A549 (cell line): ENCODE data around the gene PPP1R9B. TPM values are rescaled to one million over a fixed set of nuclear protein-coding genes. Genes with fewer than 3 reads are reported as not detected.

Experiments used
- ATAC-seq, 2 experiments: fragments of 200-7000 bp in 1 of 2; fragments of >200 bp in 1 of 2; cut with Nextera tagmentation in 1 of 2; cut with Tn5 transposase in 1 of 2; 3 replicates each; pipeline versions ENCODE4 v1.8.0 to v1.9.1; 2018 to 2020; ENCODE audit warnings: mild to moderate bottlenecking in 1 of 2, moderate library complexity in 1 of 2
- CTCF ChIA-PET: fragments of 300-600 bp; sonication (Branson Sonifier 250); formaldehyde crosslinking; extraction: SDS; loops from one replicate; lab custom pipeline; 2021; ENCODE audit warnings: antibody characterized with exemption, inconsistent platforms; lab: Yijun Ruan, JAX
- POLR2A ChIA-PET: fragments of 350-600 bp; formaldehyde crosslinking; extraction: SDS; loops from one replicate; lab custom pipeline; 2021; ENCODE audit warnings: antibody characterized with exemption, inconsistent platforms; lab: Yijun Ruan, JAX
- DNase-seq, 2 experiments: peaks; one replicate each; pipeline versions ENCODE4 v3.0.0 to v3.0.0-alpha.2; 2011 to 2016; ENCODE audit warnings: low read depth in 1 of 2, low spot score in 1 of 2
- FAIRE-seq: peaks from 2 replicates; lab custom pipeline; 2011; peaks lifted over from hg19 to GRCh38; lab: Jason Lieb, UNC
- H3K27ac ChIP-seq, 2 experiments: fragments of >200 bp; sonication (Bioruptor Twin); formaldehyde crosslinking; 3 replicates each; pipeline ENCODE4 v1.5.1; 2016 to 2017
- H3K4me1 ChIP-seq: fragments of >200 bp; sonication (Bioruptor Twin); formaldehyde crosslinking; 3 replicates; pipeline ENCODE4 v1.6.1; 2016
- H3K4me2 ChIP-seq: fragments of >200 bp; sonication (Bioruptor Twin); formaldehyde crosslinking; 3 replicates; pipeline ENCODE4 v1.6.1; 2016
- H3K4me3 ChIP-seq: fragments of >200 bp; sonication (Bioruptor Twin); formaldehyde crosslinking; 3 replicates; pipeline ENCODE4 v1.5.1; 2016
- H3K9me3 ChIP-seq: fragments of >200 bp; sonication (Bioruptor Twin); formaldehyde crosslinking; 3 replicates; pipeline ENCODE4 v1.6.1; 2016
- ESRRA ChIP-seq: fragments of 150-350 bp; IDR thresholded peaks from 2 replicates; pipeline ENCODE4 v1.6.1; 2014; ENCODE audit warnings: mild to moderate bottlenecking, low read length, borderline replicate concordance
- HEYL ChIP-seq: fragments of 250-450 bp; sonication (Bioruptor Pico); IDR thresholded peaks from 2 replicates; pipeline ENCODE4 v1.8.0; 2021; ENCODE audit warnings: mild to moderate bottlenecking, moderate library complexity
- HOXB5 ChIP-seq: fragments of 250-450 bp; sonication (Bioruptor Pico); IDR thresholded peaks from 2 replicates; pipeline ENCODE4 v1.5.0; 2020; ENCODE audit warnings: mild to moderate bottlenecking, moderate library complexity
- JUN ChIP-seq, 2 experiments: fragments of >200 bp; sonication (Bioruptor Twin); formaldehyde crosslinking; IDR thresholded peaks; 2 replicates in 1 of 2; 3 replicates in 1 of 2; pipeline ENCODE4 v1.6.1; 2016 to 2017
- JUNB ChIP-seq: fragments of >200 bp; sonication (Bioruptor Twin); formaldehyde crosslinking; IDR thresholded peaks from 2 replicates; pipeline ENCODE4 v1.6.1; 2016
- MAZ ChIP-seq: fragments of 150-350 bp; IDR thresholded peaks from 2 replicates; pipeline ENCODE4 v1.6.1; 2014; ENCODE audit warnings: antibody characterized with exemption, low read depth, low read length, borderline replicate concordance
- NPAS2 ChIP-seq: fragments of 250-450 bp; sonication (Bioruptor Pico); IDR thresholded peaks from 2 replicates; pipeline ENCODE4 v1.8.0; 2022; ENCODE audit warnings: mild to moderate bottlenecking, moderate library complexity, borderline replicate concordance
- POLR2A ChIP-seq: IDR thresholded peaks from 2 replicates; pipeline ENCODE4 v1.6.1; 2012; ENCODE audit warnings: mild to moderate bottlenecking, low read length
- POLR2AphosphoS2 ChIP-seq: conservative IDR thresholded peaks from 2 replicates; pipeline ENCODE4 v1.6.1; 2012; ENCODE audit warnings: low read length, improper control_type of control experiment, inconsistent platforms
- RAD21 ChIP-seq, 2 experiments: fragments of >200 bp in 1 of 2; sonication (Bioruptor Twin) in 1 of 2; formaldehyde crosslinking in 1 of 2; IDR thresholded peaks in 1 of 2; conservative IDR thresholded peaks in 1 of 2; 2 replicates in 1 of 2; 3 replicates in 1 of 2; pipeline ENCODE4 v1.6.1; 2012 to 2018; ENCODE audit warnings: inconsistent platforms in 1 of 2
- REST ChIP-seq: fragments of 200-600 bp; sonication (generic); IDR thresholded peaks from 2 replicates; pipeline ENCODE4 v1.6.1; 2016; ENCODE audit warnings: antibody characterized with exemption, mild to moderate bottlenecking, moderate library complexity
- WGBS: methylation state at CpG from one replicate; pipeline ENCODE4 v1.1.6; 2017; ENCODE audit errors: missing lambda C conversion rate; 5-methylcytosine and 5-hydroxymethylcytosine counted together
- polyA plus RNA-seq, 4 experiments: library from polyadenylated mRNA; depleted of rRNA in 3 of 4; stranded (reverse); fragments of >200 nt; fragmentation: RNase III in 1 of 4; extraction: RNeasy Plus Mini Kit Qiagen cat#74134 plus additional on column Dnase treatment in 1 of 4; gene quantifications; 2 replicates in 3 of 4; 3 replicates in 1 of 4; pipeline ENCODE4 v1.2.3, GENCODE V29; 2011 to 2017
- TF ChIP-seq, protein P1 (sequence below): fragments of >200 bp; sonication (Bioruptor Twin); formaldehyde crosslinking; IDR thresholded peaks from 3 replicates; pipeline ENCODE4 v1.5.1; 2016

The PPP1R9B gene
- polyA plus RNA-seq, 2 of the 4 experiments (the other 2 are of a cell fraction): 22.0 to 40.6 TPM

DNA sequence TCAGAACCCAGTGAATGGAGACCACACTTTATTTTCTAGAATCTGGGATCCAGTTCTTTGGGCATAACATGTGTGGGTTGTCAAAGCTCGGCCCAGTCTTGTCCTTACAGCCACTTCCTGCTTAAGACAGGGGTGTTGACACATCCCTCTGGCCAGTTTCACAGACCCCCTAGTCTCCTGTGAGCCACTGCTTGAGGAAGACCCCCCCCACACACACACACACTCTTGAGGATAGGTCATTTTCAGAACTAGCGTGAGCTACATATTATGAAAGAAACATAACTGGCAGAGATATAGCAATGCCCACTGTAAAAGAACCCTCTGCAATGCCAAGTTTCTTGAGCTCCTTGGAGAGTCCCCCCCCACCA is 58.6 kb downstream of the PPP1R9B start (continued):
- TF ChIP-seq, protein P1, sequence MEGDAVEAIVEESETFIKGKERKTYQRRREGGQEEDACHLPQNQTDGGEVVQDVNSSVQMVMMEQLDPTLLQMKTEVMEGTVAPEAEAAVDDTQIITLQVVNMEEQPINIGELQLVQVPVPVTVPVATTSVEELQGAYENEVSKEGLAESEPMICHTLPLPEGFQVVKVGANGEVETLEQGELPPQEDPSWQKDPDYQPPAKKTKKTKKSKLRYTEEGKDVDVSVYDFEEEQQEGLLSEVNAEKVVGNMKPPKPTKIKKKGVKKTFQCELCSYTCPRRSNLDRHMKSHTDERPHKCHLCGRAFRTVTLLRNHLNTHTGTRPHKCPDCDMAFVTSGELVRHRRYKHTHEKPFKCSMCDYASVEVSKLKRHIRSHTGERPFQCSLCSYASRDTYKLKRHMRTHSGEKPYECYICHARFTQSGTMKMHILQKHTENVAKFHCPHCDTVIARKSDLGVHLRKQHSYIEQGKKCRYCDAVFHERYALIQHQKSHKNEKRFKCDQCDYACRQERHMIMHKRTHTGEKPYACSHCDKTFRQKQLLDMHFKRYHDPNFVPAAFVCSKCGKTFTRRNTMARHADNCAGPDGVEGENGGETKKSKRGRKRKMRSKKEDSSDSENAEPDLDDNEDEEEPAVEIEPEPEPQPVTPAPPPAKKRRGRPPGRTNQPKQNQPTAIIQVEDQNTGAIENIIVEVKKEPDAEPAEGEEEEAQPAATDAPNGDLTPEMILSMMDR: no peak

DNA sequence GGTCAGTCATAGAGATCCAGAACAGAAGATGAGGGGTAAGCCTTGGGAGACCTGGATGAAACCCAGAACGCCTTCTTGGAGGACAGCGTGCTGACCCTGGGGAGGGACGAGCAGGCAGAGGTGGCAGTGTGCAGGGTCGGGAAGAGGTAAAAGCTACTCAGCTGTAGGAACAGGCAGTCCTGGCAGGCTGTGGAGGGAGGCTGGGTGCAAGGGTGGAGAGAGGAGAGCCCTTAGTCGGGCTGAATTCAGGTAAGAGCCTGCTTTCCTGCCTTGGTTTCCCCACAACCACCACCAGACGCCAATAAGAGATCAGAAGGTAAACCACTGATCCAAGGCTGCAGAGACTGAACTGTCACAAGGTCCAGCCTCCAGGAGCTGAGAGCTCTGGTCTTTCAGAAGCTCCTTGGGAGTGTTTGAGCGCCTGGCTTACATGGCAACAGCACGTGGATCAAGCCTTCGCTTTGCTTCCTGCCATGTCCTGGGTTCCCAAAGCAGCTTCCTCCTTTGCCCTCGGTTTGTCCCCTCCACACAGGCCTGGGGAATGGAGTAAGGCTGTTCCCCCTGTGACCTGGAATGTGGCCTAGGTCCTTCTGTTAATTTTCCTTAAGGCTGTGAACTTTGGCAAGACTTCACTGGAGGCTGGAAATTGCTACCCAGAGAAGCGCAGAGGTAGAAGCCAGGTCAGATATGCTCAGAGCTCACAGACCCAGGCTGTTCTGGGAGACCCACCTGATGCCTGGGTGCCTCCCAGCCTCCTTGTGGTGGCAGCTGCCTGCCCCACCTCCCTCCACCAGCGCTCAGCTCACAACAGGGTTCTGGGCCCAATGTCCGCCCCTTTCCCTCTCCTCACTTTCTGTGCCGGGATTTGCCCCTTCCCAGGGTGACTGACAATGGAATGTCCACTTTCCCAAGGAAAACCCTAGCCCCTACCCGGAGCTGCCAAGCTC is 59.2 kb downstream of the PPP1R9B start:
- DNase-seq: no peak
- H3K4me2 ChIP-seq: no peak overlapping the region
- TF ChIP-seq JUN (IDR thresholded peaks at IDR 0.05) (peak in 1 of 2 experiments; percentile 19; a peak in 2 of 5 replicates), HEYL (no peak), POLR2AphosphoS2 (peak; percentile 74), REST (no peak), JUNB (no peak), NPAS2 (CRISPR knock-in tag) (no peak)
- TF ChIP-seq, all 56 proteins: peak for 2
- H3K9me3 ChIP-seq: no peaks in the 10 kb centered on the region
- H3K4me3 ChIP-seq: no peak overlapping the region
- no peak for FAIRE-seq
- H3K4me1 ChIP-seq: peaks cover 17% of the 10 kb centered on the region
- 81% methylated on average over 15 of the region's 15 CpGs for WGBS
- ChIA-PET POLR2A (interaction anchor here (1.2 to 2.3 kb wide), 2 partner anchors 61 to 64 kb away, joined by 3 to 6 read pairs; no protein-coding TSS in a partner anchor), CTCF (interaction anchor here (0.7 to 30.9 kb wide), 14 partner anchors 14 to 521 kb away, joined by 3 to 1356 read pairs (median 10); partner anchors contain the start of genes COL1A1, ITGA3, PPP1R9B and SAMD14)
- ATAC-seq: no peak
- 0 out of 6 replicates have a peak overlapping the region, but pooled peaks of 1 of the 2 experiments have one; percentile 4 for H3K27ac ChIP-seq

DNA sequence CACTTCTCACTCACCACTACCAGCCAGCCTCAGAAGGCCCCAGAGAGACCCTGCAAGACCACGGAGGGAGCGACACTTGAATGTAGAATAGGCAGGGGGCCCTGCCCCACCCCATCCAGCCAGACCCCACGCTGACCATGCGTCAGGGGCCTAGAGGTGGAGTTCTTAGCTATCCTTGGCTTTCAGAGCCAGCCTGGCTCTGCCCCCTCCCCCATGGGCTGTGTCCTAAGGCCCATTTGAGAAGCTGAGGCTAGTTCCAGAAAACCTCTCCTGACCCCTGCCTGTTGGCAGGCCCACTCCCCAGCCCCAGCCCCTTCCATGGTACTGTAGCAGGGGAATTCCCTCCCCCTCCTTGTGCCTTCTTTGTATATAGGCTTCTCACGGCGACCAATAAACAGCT is 60.4 kb downstream of the PPP1R9B start:
- Histone ChIP-seq H3K9me3 (no peaks in the 10 kb centered on the region), H3K4me3 (no peak overlapping the region), H3K27ac (no peak overlapping the region), H3K4me1 (peaks cover 11% of the 10 kb centered on the region), H3K4me2 (no peak overlapping the region)
- POLR2A ChIA-PET: no interaction called here
- FAIRE-seq: no peak
- TF ChIP-seq MAZ (no peak), RAD21 (conservative IDR thresholded peaks at IDR 0.05 in 1 of 2, IDR thresholded peaks at IDR 0.05 in 1 of 2) (no peak), POLR2A (no peak), ESRRA (no peak), HOXB5 (no peak)
- no peak for DNase-seq
- no peak for ATAC-seq
- CTCF ChIA-PET: interaction anchor here (1.8 to 30.9 kb wide), 8 partner anchors 13 to 206 kb away, joined by 6 to 1356 read pairs (median 128); partner anchors contain the start of genes COL1A1, ITGA3, PPP1R9B and SAMD14
- WGBS: 86% methylated on average over 6 of the region's 6 CpGs
